GM12875 (cell line): ENCODE results near the gene PHLDB1.
"Not testable (repeated sequence)": the region's sequence is repeated elsewhere in the genome, so short reads cannot be mapped to it uniquely, and the experiment has no call there.

Experiments
- H3K4me3 ChIP-seq: one replicate; pipeline ENCODE4 v1.5.1; 2011; ENCODE audit warnings: low read depth, low read length, control low read depth
- CTCF ChIP-seq: IDR thresholded peaks from 2 replicates; pipeline ENCODE4 v1.5.1; 2011; ENCODE audit warnings: low read depth, mild to moderate bottlenecking, control low read depth, inconsistent platforms, low read length, moderate library complexity, borderline replicate concordance; ENCODE audit not compliant: insufficient read depth

The PHLDB1 gene

GRCh38 chr11:118596224-118597146 lies 10.9 kb upstream of the PHLDB1 start:
- no peak for TF ChIP-seq CTCF
- no peak overlapping the region for H3K4me3 ChIP-seq

GRCh38 chr11:118597556-118597955 lies 9.9 kb upstream of the PHLDB1 start:
- TF ChIP-seq CTCF: no peak
- H3K4me3 ChIP-seq: no peak overlapping the region

DNA sequence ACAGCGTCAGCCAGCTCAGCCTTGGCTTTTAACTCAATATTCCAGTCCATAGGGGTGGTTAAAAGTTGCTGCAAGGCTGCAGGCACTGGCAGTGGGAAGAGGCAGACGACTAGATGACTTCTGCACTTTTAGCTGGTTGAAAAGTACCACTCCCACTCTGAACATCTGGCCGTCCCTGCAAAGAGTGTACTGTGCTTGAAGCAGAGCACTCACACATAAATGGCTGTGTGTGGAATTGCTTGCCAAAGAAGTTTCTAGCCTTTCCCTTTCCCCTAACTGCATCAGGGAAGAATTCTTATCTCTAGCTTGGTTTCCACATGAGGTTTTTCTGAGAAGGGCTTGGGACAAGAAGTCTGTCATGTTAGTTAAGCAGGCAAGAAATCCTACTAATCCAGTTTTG lies 5.1 kb upstream of the PHLDB1 start:
- H3K4me3 ChIP-seq: no peak overlapping the region
- no peak for TF ChIP-seq CTCF

- H3K4me3 ChIP-seq: not testable (repeated sequence)
These were observed 3.7 kb upstream of the PHLDB1 start for GRCh38 chr11:118603709-118604108.

GRCh38 chr11:118604566-118604965 lies 2.8 kb upstream of the PHLDB1 start:
- TF ChIP-seq CTCF: no peak
- H3K4me3 ChIP-seq: no peak overlapping the region

- TF ChIP-seq CTCF: no peak
- H3K4me3 ChIP-seq: no peak overlapping the region
These were observed 2.1 kb upstream of the PHLDB1 start for GRCh38 chr11:118605116-118605867.

GRCh38 chr11:118606157-118606843 lies 1.1 kb upstream of the PHLDB1 start:
- TF ChIP-seq CTCF: no peak
- H3K4me3 ChIP-seq: no peak overlapping the region
